ENCODE results near the gene PLCE1.

DNA sequence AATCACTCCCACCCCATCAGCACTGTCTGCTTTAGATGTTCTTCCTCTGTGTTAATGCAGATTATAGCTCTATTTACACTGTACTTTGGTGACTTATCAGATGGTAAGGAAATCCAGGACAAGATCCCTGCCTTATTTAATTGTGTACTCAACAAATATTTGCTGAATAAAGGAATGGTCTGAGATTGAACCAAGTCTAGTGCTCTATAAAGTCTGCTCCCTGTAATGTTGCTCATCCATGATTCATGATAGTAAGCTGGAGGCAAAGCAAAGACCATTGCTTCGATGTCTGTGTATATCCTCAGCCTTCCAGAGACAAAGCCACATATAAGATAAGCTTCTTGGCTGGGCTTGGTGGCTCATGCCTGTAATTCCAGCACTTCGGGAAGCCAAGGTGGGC, 33.5 kb downstream of the PLCE1 start:
- TF ChIP-seq, protein P1, sequence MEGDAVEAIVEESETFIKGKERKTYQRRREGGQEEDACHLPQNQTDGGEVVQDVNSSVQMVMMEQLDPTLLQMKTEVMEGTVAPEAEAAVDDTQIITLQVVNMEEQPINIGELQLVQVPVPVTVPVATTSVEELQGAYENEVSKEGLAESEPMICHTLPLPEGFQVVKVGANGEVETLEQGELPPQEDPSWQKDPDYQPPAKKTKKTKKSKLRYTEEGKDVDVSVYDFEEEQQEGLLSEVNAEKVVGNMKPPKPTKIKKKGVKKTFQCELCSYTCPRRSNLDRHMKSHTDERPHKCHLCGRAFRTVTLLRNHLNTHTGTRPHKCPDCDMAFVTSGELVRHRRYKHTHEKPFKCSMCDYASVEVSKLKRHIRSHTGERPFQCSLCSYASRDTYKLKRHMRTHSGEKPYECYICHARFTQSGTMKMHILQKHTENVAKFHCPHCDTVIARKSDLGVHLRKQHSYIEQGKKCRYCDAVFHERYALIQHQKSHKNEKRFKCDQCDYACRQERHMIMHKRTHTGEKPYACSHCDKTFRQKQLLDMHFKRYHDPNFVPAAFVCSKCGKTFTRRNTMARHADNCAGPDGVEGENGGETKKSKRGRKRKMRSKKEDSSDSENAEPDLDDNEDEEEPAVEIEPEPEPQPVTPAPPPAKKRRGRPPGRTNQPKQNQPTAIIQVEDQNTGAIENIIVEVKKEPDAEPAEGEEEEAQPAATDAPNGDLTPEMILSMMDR (IDR thresholded peaks at IDR 0.05; ENCODE audit: low read length) = no peak
- no peak for TF ChIP-seq EZH2phosphoT487 (IDR thresholded peaks at IDR 0.05; ENCODE audit: low read length)
- TF ChIP-seq EZH2 (optimal IDR thresholded peaks at IDR 0.05; ENCODE audit: low read depth, low read length) = no peak

Measured in MM.1S (cell line).